Measurements from ENCODE around the gene VAV2. TPM values are rescaled to one million over a fixed set of nuclear protein-coding genes. Genes with fewer than 3 reads are reported as not detected.

Gene VAV2
- polyA plus RNA-seq, 1 of the 3 experiments (the other 2 are of a cell fraction): 14.9 TPM

GRCh38 chr9:133894377-133895321, 97.5 kb downstream of the VAV2 start (continued):
- no peak for TF ChIP-seq USF2 (IDR thresholded peaks at IDR 0.05; ENCODE audit: borderline replicate concordance, low read depth, low read length)

GRCh38 chr9:133893191-133893994, 98.7 kb downstream of the VAV2 start:
- H3K4me2 ChIP-seq: no peak overlapping the region
- H3F3A ChIP-seq (replicated peaks; ENCODE audit: insufficient read depth): peaks cover 6% of the 10 kb centered on the region
- H3K9ac ChIP-seq: no peak overlapping the region
- CTCF ChIA-PET: interaction anchor here (1.0 to 1.1 kb wide), 2 partner anchors 102 to 112 kb away, joined by 3 read pairs; no protein-coding TSS in a partner anchor
- WGBS (ENCODE audit: low lambda C conversion rate): 99% methylated on average over 25 of the region's 40 CpGs
- no peak overlapping the region for H3K4me3 ChIP-seq (ENCODE audit: low read depth in 2 of 2, low read length in 1 of 2)
- no peak for DNase-seq
- H3K36me3 ChIP-seq (replicated peaks in 1 of 2; ENCODE audit: control insufficient read depth in 1 of 2, insufficient read depth in 2 of 2, low read length in 1 of 2): no peaks in the 10 kb centered on the region
- no peak overlapping the region for H2AFZ ChIP-seq (ENCODE audit: low read depth)
- no peaks in the 10 kb centered on the region for H3K9me3 ChIP-seq
- POLR2A ChIA-PET: no interaction called here
- H3K9me2 ChIP-seq: no peaks in the 10 kb centered on the region
- no peak overlapping the region for H3K27ac ChIP-seq (ENCODE audit: low read depth in 2 of 2, low read length in 1 of 2)
- 0 out of 2 replicates have a peak, but pooled peaks cover 12% of the 10 kb centered on the region for H4K20me1 ChIP-seq (ENCODE audit: insufficient read depth)
- H3K4me1 ChIP-seq (ENCODE audit: control insufficient read depth in 1 of 2, insufficient read depth in 2 of 2, low read depth in 1 of 2, low read length in 1 of 2): peaks cover 13 to 39% of the 10 kb centered on the region in 2 experiments; a peak in 3 of 4 replicates
- peaks cover 69% of the 10 kb centered on the region for H3K79me2 ChIP-seq (ENCODE audit: insufficient read depth)
- H3K27me3 ChIP-seq (ENCODE audit: insufficient read depth): no peaks in the 10 kb centered on the region
- TF ChIP-seq GATA2 (CRISPR knock-in tag; IDR thresholded peaks at IDR 0.05) (no peak), PBX3 (IDR thresholded peaks at IDR 0.05) (no peak), CHD2 (IDR thresholded peaks at IDR 0.05; ENCODE audit: low read length, partially characterized antibody) (no peak), ZBTB33 (IDR thresholded peaks at IDR 0.05; ENCODE audit: borderline replicate concordance, low read depth) (no peak), RCOR1 (IDR thresholded peaks at IDR 0.05; ENCODE audit: low read length) (no peak), NRF1 (IDR thresholded peaks at IDR 0.05; ENCODE audit: low read depth, low read length) (no peak), FOSL2 (IDR thresholded peaks at IDR 0.05; ENCODE audit: borderline replicate concordance, low read depth) (no peak), NFIC (IDR thresholded peaks at IDR 0.05; ENCODE audit: borderline replicate concordance) (no peak), RAD21 (IDR thresholded peaks at IDR 0.05; ENCODE audit: low read length) (no peak), MEF2A (IDR thresholded peaks at IDR 0.05; ENCODE audit: borderline replicate concordance, low read depth) (no peak), YY1 (IDR thresholded peaks at IDR 0.05; ENCODE audit: low read depth) (no peak), USF1 (IDR thresholded peaks at IDR 0.05; ENCODE audit: borderline replicate concordance, low read depth) (no peak), EP300 (IDR thresholded peaks at IDR 0.05; ENCODE audit: borderline replicate concordance in 1 of 2, low read depth in 1 of 2, low read length in 1 of 2) (no peak), GABPA (IDR thresholded peaks at IDR 0.05; ENCODE audit: low read depth) (no peak), REST (IDR thresholded peaks at IDR 0.05; ENCODE audit: low read depth, low read length) (no peak), MAX (IDR thresholded peaks at IDR 0.05; ENCODE audit: low read depth) (no peak), TCF12 (IDR thresholded peaks at IDR 0.05) (no peak), EZH2phosphoT487 (IDR thresholded peaks at IDR 0.05; ENCODE audit: borderline replicate concordance, low read depth) (no peak), SIN3A (IDR thresholded peaks at IDR 0.05; ENCODE audit: borderline replicate concordance, low read depth, low read length) (no peak)

Measured in SK-N-SH (cell line).